Right lobe of liver (tissue), 4 donors: Measurements from ENCODE around the gene GPR180.

Experiments used
- CTCF ChIP-seq, 4 donors: fragments of 200-600 bp in 3 of 4; fragments of 450-650 bp in 1 of 4; IDR thresholded peaks; one replicate each; pipeline versions ENCODE4 v1.5.1 to v1.8.0; 2016 to 2022; ENCODE audit warnings: antibody characterized with exemption in 4 of 4, mild to moderate bottlenecking in 2 of 4
- POLR2A ChIP-seq: fragments of 450-650 bp; IDR thresholded peaks from one replicate; pipeline ENCODE4 v1.6.1; 2017; ENCODE audit warnings: antibody characterized with exemption, mild to moderate bottlenecking
- donor health status: DM: no; HTN: no; CAD: no.
- donor health status: DM: no; HTN: no; CAD: no.
- donor health status: DM: no; HTN: yes; CAD: no.

- TF ChIP-seq CTCF (IDR thresholded peaks at IDR 0.05) (no peak), POLR2A (no peak)
Observed at GRCh38 chr13:94641409-94641941, 39.8 kb downstream of the GPR180 start.
